ENCODE results near the gene KICS2.
"Not testable (repeated sequence)": the region's sequence is repeated elsewhere in the genome, so short reads cannot be mapped to it uniquely, and the experiment has no call there.

The KICS2 gene

GRCh38 chr12:64219145-64219544 is 3.0 kb downstream of the KICS2 start:
- no peak for TF ChIP-seq CTCF (IDR thresholded peaks at IDR 0.05; ENCODE audit: low read depth, low read length, missing control alignments)
- H3K4me3 ChIP-seq (replicated peaks; ENCODE audit: low read depth, low read length) = no peak overlapping the region
- no peak for DNase-seq (ENCODE audit: extremely low read depth, low read depth)

- TF ChIP-seq CTCF (IDR thresholded peaks at IDR 0.05; ENCODE audit: low read depth, low read length, missing control alignments) = no peak
- H3K4me3 ChIP-seq (replicated peaks; ENCODE audit: low read depth, low read length) = no peak overlapping the region
- DNase-seq (ENCODE audit: extremely low read depth, low read depth) = no peak
These were observed 3.5 kb downstream of the KICS2 start for GRCh38 chr12:64218597-64218996.

GRCh38 chr12:64217643-64218042 is 4.5 kb downstream of the KICS2 start:
- not testable (repeated sequence) for DNase-seq (ENCODE audit: extremely low read depth, low read depth); H3K4me3 ChIP-seq (replicated peaks; ENCODE audit: low read depth, low read length)

GRCh38 chr12:64216239-64216638 is 5.9 kb downstream of the KICS2 start:
- no peak for DNase-seq (ENCODE audit: extremely low read depth, low read depth)
- no peak overlapping the region for H3K4me3 ChIP-seq (replicated peaks; ENCODE audit: low read depth, low read length)
- TF ChIP-seq CTCF (IDR thresholded peaks at IDR 0.05; ENCODE audit: low read depth, low read length, missing control alignments) = no peak

- H3K4me3 ChIP-seq (replicated peaks; ENCODE audit: low read depth, low read length) = no peak overlapping the region
- no peak for TF ChIP-seq CTCF (IDR thresholded peaks at IDR 0.05; ENCODE audit: low read depth, low read length, missing control alignments)
- DNase-seq (ENCODE audit: extremely low read depth, low read depth) = no peak
These were observed 9.9 kb downstream of the KICS2 start for GRCh38 chr12:64212119-64212746.

GRCh38 chr12:64207453-64207852 is 14.6 kb downstream of the KICS2 start:
- H3K4me3 ChIP-seq (replicated peaks; ENCODE audit: low read depth, low read length) = no peak overlapping the region
- DNase-seq (ENCODE audit: extremely low read depth, low read depth) = no peak
- no peak for TF ChIP-seq CTCF (IDR thresholded peaks at IDR 0.05; ENCODE audit: low read depth, low read length, missing control alignments)

- TF ChIP-seq CTCF (IDR thresholded peaks at IDR 0.05; ENCODE audit: low read depth, low read length, missing control alignments) = no peak
- DNase-seq (ENCODE audit: extremely low read depth, low read depth) = no peak
- H3K4me3 ChIP-seq (replicated peaks; ENCODE audit: low read depth, low read length) = no peak overlapping the region
These were observed 16.6 kb downstream of the KICS2 start for GRCh38 chr12:64205542-64205941.

Measured in HFF-Myc (cell line).